GM12891 (cell line): ENCODE measurements around the gene NAPEPLD.

Source experiments
- POLR2A ChIP-seq: IDR thresholded peaks from 2 replicates; pipeline ENCODE4 v1.6.1; 2011; ENCODE audit warnings: low read depth, low read length, control low read depth
- POLR2AphosphoS5 ChIP-seq: IDR thresholded peaks from 2 replicates; pipeline ENCODE4 v1.6.1; 2011; ENCODE audit warnings: low read depth, low read length, control low read depth
- TAF1 ChIP-seq: IDR thresholded peaks from 2 replicates; pipeline ENCODE4 v1.6.1; 2011; ENCODE audit warnings: low read depth, low read length, control low read depth

GRCh38 chr7:103140685-103141084 is 8.2 kb downstream of the NAPEPLD start:
- TF ChIP-seq POLR2A (no peak), TAF1 (no peak), POLR2AphosphoS5 (no peak)
